GM13976 (cell line): ENCODE measurements around the gene MAD1L1.

Experiments
- DNase-seq: peaks from one replicate; pipeline ENCODE4 v3.0.0; 2012; ENCODE audit warnings: low spot score
- CTCF ChIP-seq: IDR thresholded peaks from 2 replicates; pipeline ENCODE4 v1.5.1; 2012; ENCODE audit warnings: borderline replicate concordance, mild to moderate bottlenecking; ENCODE audit not compliant: insufficient read depth; ENCODE audit errors: extremely low read depth, missing control alignments, control extremely low read depth
- in situ Hi-C: fragments of 300-500 bp; cut with MboI; formaldehyde crosslinking; loops from one replicate; pipeline ENCODE4 v1.12.0; 2022; ENCODE audit warnings: low sequenced_read_pairs, mixed read lengths, inconsistent platforms; ENCODE audit not compliant: unreplicated experiment

MAD1L1 gene

GRCh38 chr7:2126621-2127020 lies 106.1 kb downstream of the MAD1L1 start:
- TF ChIP-seq CTCF, result no peak
- in situ Hi-C loops, result no loop called here

GRCh38 chr7:2125931-2126330 lies 106.8 kb downstream of the MAD1L1 start:
- no peak for DNase-seq
- in situ Hi-C loops, result no loop called here
- no peak for TF ChIP-seq CTCF

More at GRCh38 chr7:2126621-2127020, 106.1 kb downstream of the MAD1L1 start:
- DNase-seq, result no peak

GRCh38 chr7:2124604-2125345 lies 108.0 kb downstream of the MAD1L1 start:
- no peak for DNase-seq
- no peak for TF ChIP-seq CTCF
- in situ Hi-C loops, result no loop called here

GRCh38 chr7:2123916-2124315 lies 108.8 kb downstream of the MAD1L1 start:
- no peak for DNase-seq
- in situ Hi-C loops, result no loop called here
- no peak for TF ChIP-seq CTCF

GRCh38 chr7:2123360-2123759 lies 109.4 kb downstream of the MAD1L1 start:
- in situ Hi-C loops, result no loop called here
- no peak for DNase-seq
- TF ChIP-seq CTCF, result no peak

GRCh38 chr7:2122651-2123050 lies 110.1 kb downstream of the MAD1L1 start:
- no peak for TF ChIP-seq CTCF
- no peak for DNase-seq
- in situ Hi-C loops, result no loop called here
